Colonic mucosa (tissue), 4 donors: ENCODE measurements around the gene VSIG8. TPM values are rescaled to one million over a fixed set of nuclear protein-coding genes. Genes with fewer than 3 reads are reported as not detected.
"Not testable (repeated sequence)": the region's sequence is repeated elsewhere in the genome, so short reads cannot be mapped to it uniquely, and the experiment has no call there.

Experiments used
- DNase-seq: peaks from one replicate; pipeline ENCODE4 v3.0.0-alpha.2; 2020
- H3K27ac ChIP-seq: fragments of 200-600 bp; one replicate; pipeline ENCODE4 v1.8.0; 2021
- H3K27me3 ChIP-seq: fragments of 200-600 bp; one replicate; pipeline ENCODE4 v1.8.0; 2021
- H3K36me3 ChIP-seq: fragments of 200-600 bp; one replicate; pipeline ENCODE4 v1.8.0; 2021
- H3K4me1 ChIP-seq: fragments of 200-600 bp; one replicate; pipeline ENCODE4 v1.8.0; 2021; ENCODE audit warnings: mild to moderate bottlenecking
- H3K4me3 ChIP-seq: fragments of 200-600 bp; one replicate; pipeline ENCODE4 v1.8.0; 2021
- H3K9ac ChIP-seq, 2 donors: one replicate each; pipeline ENCODE4 v1.7.0; 2013; ENCODE audit warnings: control low read depth in 2 of 2, low read depth in 2 of 2, low read length in 2 of 2
- H3K9me3 ChIP-seq: fragments of 200-600 bp; one replicate; pipeline ENCODE4 v1.8.0; 2021
- intact Hi-C: fragments of 100-400 bp; cut with DNase I; formaldehyde crosslinking; loops from one replicate; pipeline ENCODE4 v1.14.1; 2022
- total RNA-seq, 2 donors: library from RNA; stranded (reverse); fragmentation: NEBNext Ultra II Directional in 1 of 2; extraction: Animal tissue kit (Norgen Biotek cat#: 25700) in 1 of 2; gene quantifications; one replicate each; pipeline ENCODE4 v1.2.1, GENCODE V29; 2021
- TF ChIP-seq, protein P1 (sequence below): fragments of 200-600 bp; IDR thresholded peaks from one replicate; pipeline ENCODE4 v1.8.0; 2022; ENCODE audit warnings: antibody characterized with exemption, mild to moderate bottlenecking
- donor health status: healthy.
- donor health status: DM: no; HTN: no; CAD: no.
- donor health status: DM: no; HTN: no; CAD: no.

Gene VSIG8
- total RNA-seq, 2 donors from 2014 or later, result not detected

- H3K4me3 ChIP-seq, result no peak overlapping the region
- no peak for DNase-seq
- H3K9ac ChIP-seq, result no peak overlapping the region
- no peaks in the 10 kb centered on the region for H3K27me3 ChIP-seq
- H3K9me3 ChIP-seq, result no peaks in the 10 kb centered on the region
- no peak overlapping the region for H3K27ac ChIP-seq
- TF ChIP-seq, protein P1, sequence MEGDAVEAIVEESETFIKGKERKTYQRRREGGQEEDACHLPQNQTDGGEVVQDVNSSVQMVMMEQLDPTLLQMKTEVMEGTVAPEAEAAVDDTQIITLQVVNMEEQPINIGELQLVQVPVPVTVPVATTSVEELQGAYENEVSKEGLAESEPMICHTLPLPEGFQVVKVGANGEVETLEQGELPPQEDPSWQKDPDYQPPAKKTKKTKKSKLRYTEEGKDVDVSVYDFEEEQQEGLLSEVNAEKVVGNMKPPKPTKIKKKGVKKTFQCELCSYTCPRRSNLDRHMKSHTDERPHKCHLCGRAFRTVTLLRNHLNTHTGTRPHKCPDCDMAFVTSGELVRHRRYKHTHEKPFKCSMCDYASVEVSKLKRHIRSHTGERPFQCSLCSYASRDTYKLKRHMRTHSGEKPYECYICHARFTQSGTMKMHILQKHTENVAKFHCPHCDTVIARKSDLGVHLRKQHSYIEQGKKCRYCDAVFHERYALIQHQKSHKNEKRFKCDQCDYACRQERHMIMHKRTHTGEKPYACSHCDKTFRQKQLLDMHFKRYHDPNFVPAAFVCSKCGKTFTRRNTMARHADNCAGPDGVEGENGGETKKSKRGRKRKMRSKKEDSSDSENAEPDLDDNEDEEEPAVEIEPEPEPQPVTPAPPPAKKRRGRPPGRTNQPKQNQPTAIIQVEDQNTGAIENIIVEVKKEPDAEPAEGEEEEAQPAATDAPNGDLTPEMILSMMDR, result no peak
- no peaks in the 10 kb centered on the region for H3K36me3 ChIP-seq
- no peaks in the 10 kb centered on the region for H3K4me1 ChIP-seq
- intact Hi-C loops, result no loop called here
Measured at GRCh38 chr1:159902541-159902940, 40.1 kb upstream of the VSIG8 start.

GRCh38 chr1:159900755-159901360 lies 38.4 kb upstream of the VSIG8 start:
- H3K9ac ChIP-seq, result no peak overlapping the region
- no peaks in the 10 kb centered on the region for H3K9me3 ChIP-seq
- intact Hi-C loops, result no loop called here
- H3K27ac ChIP-seq, result no peak overlapping the region
- no peak for DNase-seq
- no peak overlapping the region for H3K4me3 ChIP-seq
- TF ChIP-seq, protein P1, result no peak
- no peaks in the 10 kb centered on the region for H3K27me3 ChIP-seq
- H3K4me1 ChIP-seq, result no peaks in the 10 kb centered on the region
- H3K36me3 ChIP-seq, result no peaks in the 10 kb centered on the region

GRCh38 chr1:159900086-159900680 lies 37.7 kb upstream of the VSIG8 start, which contains the start of gene CFAP45:
CFAP45 (minus strand) TSS chr1:159900165; CDS start chr1:159900098, 67 bp downstream.
- H3K9me3 ChIP-seq, result no peaks in the 10 kb centered on the region
- H3K36me3 ChIP-seq, result no peaks in the 10 kb centered on the region
- no peaks in the 10 kb centered on the region for H3K4me1 ChIP-seq
- no peak within 1 kb of the TSS for H3K4me3 ChIP-seq
- peak; percentile 89 for DNase-seq
- TF ChIP-seq, protein P1, result no peak
- no peaks in the 10 kb centered on the region for H3K27me3 ChIP-seq
- no peak within 1 kb of the TSS for H3K9ac ChIP-seq
- intact Hi-C loops, result no loop called here
- peak within 1 kb of the TSS; percentile 8 for H3K27ac ChIP-seq

DNA sequence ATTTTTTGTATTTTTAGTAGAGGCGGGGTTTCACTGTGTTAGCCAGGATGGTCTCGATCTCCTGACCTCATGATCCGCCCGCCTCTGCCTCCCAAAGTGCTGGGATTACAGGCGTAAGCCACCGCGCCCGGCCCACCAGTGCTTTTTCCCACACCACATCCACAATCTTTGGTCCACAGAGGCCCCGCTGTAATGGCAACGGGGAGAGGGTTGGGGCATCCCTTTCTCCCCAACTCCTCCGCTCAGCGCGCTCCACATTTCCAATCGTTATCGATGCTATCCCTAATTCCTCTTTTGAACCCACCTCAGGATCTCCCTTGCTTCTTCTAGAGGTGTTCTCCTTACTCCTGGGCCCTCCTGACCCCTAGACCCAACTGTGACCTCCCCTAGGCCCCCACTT lies 37.2 kb upstream of the VSIG8 start:
- H3K9ac ChIP-seq, H3K4me1 ChIP-seq, H3K36me3 ChIP-seq, H3K9me3 ChIP-seq, H3K4me3 ChIP-seq, H3K27me3 ChIP-seq, intact Hi-C loops, H3K27ac ChIP-seq, DNase-seq: not testable (repeated sequence)

DNA sequence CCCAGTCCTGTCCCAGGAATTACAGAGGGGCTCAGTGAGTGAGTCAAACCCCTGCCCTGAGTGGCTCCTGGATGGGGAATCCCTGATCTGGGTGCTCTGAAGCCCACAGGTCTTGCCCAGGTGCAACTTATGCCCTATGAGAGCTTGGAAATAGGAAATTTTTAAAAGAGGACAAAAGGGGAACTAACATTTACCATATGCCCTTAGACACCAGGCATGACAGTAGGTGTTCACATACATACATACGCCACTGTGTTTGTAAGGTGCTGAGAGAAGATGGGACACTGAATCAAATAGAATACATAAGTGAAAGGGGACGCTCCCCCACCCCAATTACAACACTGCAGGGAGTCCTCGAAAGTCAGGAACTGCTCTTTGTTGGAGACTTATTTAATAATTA lies 36.1 kb upstream of the VSIG8 start:
- TF ChIP-seq, protein P1, result no peak
- Histone ChIP-seq H3K9me3 (no peaks in the 10 kb centered on the region), H3K27me3 (no peaks in the 10 kb centered on the region), H3K4me3 (no peak overlapping the region), H3K36me3 (no peaks in the 10 kb centered on the region), H3K4me1 (no peaks in the 10 kb centered on the region), H3K27ac (no peak overlapping the region), H3K9ac (no peak overlapping the region)
- intact Hi-C loops, result no loop called here
- DNase-seq, result no peak

- Histone ChIP-seq H3K4me3 (no peak overlapping the region), H3K4me1 (no peaks in the 10 kb centered on the region), H3K36me3 (no peaks in the 10 kb centered on the region), H3K27ac (no peak overlapping the region), H3K9me3 (no peaks in the 10 kb centered on the region), H3K9ac (no peak overlapping the region), H3K27me3 (no peaks in the 10 kb centered on the region)
- no peak for DNase-seq
- intact Hi-C loops, result no loop called here
- TF ChIP-seq, protein P1, result no peak
Measured at GRCh38 chr1:159897962-159898361, 35.5 kb upstream of the VSIG8 start.
